Skeletal muscle satellite cell (primary cell): ENCODE results near the gene DIP2A.
"Not testable (repeated sequence)": the region's sequence is repeated elsewhere in the genome, so short reads cannot be mapped to it uniquely, and the experiment has no call there.

Source experiments
- H3K27me3 ChIP-seq: 2 replicates; pipeline ENCODE4 v1.7.0; 2013; ENCODE audit warnings: low read length; ENCODE audit not compliant: control insufficient read depth, insufficient read depth
- H3K36me3 ChIP-seq: 2 replicates; pipeline ENCODE4 v1.7.0; 2013; ENCODE audit warnings: mild to moderate bottlenecking, control low read depth, low read length; ENCODE audit not compliant: insufficient read depth
- H3K4me1 ChIP-seq: 2 replicates; pipeline ENCODE4 v1.7.0; 2013; ENCODE audit warnings: low read length; ENCODE audit not compliant: control insufficient read depth, insufficient read depth
- H3K4me2 ChIP-seq: 2 replicates; pipeline ENCODE4 v1.7.0; 2013; ENCODE audit warnings: mild to moderate bottlenecking, low read length
- H3K4me3 ChIP-seq: 2 replicates; pipeline ENCODE4 v1.7.0; 2013; ENCODE audit warnings: low read length
- H3K9ac ChIP-seq: 2 replicates; pipeline ENCODE4 v1.7.0; 2013; ENCODE audit warnings: mild to moderate bottlenecking, low read depth, low read length, moderate library complexity
- H3K9me3 ChIP-seq: replicated peaks from 2 replicates; pipeline ENCODE4 v1.7.0; 2013; ENCODE audit warnings: mild to moderate bottlenecking, control low read depth, low read length

DIP2A gene

DNA sequence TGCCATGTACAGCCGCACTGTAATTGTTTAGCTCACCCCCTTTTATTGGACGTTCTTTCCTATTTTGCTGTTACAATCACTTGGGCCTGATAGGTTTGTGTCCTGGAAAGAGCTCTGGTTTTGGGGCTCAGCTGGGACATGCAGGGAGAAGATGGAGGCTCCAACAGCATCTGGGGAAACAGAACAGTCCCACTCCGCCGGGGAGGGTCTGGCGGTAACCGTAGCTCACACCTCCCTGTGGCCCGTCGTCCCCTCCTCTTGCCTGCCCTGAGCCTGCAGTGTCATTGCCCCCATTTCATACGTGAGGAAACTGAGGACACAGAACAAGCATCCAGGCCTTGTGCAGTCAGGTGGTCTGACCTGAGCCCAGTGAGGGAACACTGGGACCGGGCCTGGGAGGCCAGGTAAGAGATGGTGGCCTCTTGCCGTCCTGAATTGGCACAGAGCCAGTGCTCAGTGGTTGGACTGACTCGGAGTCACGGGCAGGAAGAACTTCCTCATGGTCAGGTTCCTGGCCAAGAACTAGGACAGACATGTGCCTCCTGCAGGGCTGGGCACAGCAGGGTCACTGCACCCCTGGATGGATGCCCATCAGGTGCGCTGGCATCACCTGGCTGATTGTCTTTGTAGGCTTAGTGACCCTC is 104.4 kb downstream of the DIP2A start:
- Histone ChIP-seq H3K9ac (no peak overlapping the region), H3K27me3 (no peaks in the 10 kb centered on the region), H3K4me2 (no peak overlapping the region), H3K4me1 (no peaks in the 10 kb centered on the region), H3K36me3 (peaks cover 78% of the 10 kb centered on the region), H3K4me3 (no peak overlapping the region), H3K9me3 (no peaks in the 10 kb centered on the region)

DNA sequence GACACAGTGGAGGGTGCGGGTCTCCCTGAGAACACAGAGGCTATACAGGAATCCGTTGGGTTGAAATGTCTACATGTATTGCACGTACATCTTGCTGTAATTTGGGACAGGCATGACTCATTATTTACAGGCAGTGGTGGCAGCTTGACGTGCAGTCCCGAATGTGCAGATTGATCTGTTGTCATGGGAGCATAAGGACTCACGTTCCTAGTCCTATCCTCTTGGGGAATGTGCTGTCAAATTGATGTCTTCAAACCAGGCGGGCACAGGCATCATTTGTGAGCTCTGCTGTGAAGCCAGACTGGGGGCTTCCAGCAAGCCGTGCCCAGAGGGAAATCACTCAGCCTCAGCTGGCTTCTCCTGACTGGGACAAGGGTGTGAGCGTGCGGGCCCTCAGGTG is 105.7 kb downstream of the DIP2A start:
- Histone ChIP-seq H3K27me3 (no peaks in the 10 kb centered on the region), H3K4me2 (no peak overlapping the region), H3K36me3 (peaks cover 76% of the 10 kb centered on the region), H3K4me1 (no peaks in the 10 kb centered on the region), H3K4me3 (no peak overlapping the region), H3K9ac (no peak overlapping the region), H3K9me3 (no peaks in the 10 kb centered on the region)

DNA sequence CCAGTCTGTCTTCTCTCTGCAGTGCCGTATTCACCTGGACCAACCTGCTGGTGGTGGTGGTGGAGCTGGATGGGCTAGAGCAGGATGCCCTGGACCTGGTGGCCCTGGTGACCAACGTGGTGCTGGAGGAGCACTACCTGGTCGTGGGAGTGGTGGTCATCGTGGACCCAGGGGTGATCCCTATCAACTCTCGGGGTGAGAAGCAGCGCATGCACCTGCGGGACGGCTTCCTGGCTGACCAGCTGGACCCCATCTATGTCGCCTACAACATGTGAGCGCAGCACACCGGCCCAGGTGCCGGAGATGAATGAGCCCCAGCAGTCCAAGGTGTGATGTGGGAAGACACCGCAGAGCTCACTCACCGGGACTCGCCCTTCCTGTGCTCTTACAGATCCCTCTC is 108.7 kb downstream of the DIP2A start:
- H3K4me2 ChIP-seq: no peak overlapping the region
- peaks cover 74% of the 10 kb centered on the region for H3K36me3 ChIP-seq
- H3K4me3 ChIP-seq: no peak overlapping the region

DNA sequence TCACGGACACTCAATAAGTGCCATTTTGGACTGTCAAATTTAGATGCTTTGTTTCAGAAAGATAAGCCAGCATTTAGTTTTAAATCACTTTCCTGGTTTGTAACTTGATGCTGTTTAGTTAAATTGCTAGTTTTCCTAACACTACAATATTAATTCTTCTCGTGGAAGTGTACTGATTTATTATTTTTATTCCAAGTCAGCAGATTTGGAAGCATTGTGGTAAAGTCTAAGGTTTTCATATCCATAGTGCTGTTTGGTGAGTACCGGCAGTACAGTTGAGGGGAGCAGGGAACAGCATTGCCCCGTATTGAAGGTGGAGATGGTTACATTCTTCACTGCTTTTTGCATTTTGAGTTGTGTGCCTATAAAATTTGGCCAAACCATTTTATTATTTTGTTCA is 109.9 kb downstream of the DIP2A start:
- H3K4me1 ChIP-seq: no peaks in the 10 kb centered on the region
- no peaks in the 10 kb centered on the region for H3K9me3 ChIP-seq
- H3K4me3 ChIP-seq: no peak overlapping the region
- no peak overlapping the region for H3K9ac ChIP-seq
- H3K27me3 ChIP-seq: no peaks in the 10 kb centered on the region
- peaks cover 72% of the 10 kb centered on the region for H3K36me3 ChIP-seq
- H3K4me2 ChIP-seq: no peak overlapping the region

More for the DNA sequence above, 108.7 kb downstream of the DIP2A start:
- H3K27me3 ChIP-seq: no peaks in the 10 kb centered on the region
- H3K4me1 ChIP-seq: no peaks in the 10 kb centered on the region
- H3K9ac ChIP-seq: no peak overlapping the region
- no peaks in the 10 kb centered on the region for H3K9me3 ChIP-seq

DNA sequence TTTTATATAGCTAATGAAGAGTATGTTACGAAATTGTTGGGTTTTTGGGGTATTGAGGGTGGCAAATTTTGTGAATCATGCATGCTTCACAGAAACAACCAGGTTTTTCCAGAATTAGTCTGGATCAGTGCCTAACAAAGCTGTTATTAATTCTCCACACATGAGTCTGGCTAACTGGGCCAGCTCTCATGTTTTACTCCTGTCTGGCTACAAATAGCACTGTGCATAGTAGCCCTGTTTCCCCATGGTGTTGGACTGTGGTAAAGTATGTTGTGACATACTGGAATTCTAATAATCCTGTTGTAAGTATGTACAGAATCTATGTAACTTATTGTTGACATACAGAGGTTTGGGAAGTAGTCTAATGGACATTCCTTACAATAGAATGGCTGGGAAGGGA is 110.4 kb downstream of the DIP2A start:
- H3K4me2 ChIP-seq: no peak overlapping the region
- no peaks in the 10 kb centered on the region for H3K9me3 ChIP-seq
- H3K27me3 ChIP-seq: no peaks in the 10 kb centered on the region
- peaks cover 67% of the 10 kb centered on the region for H3K36me3 ChIP-seq
- no peak overlapping the region for H3K9ac ChIP-seq
- H3K4me1 ChIP-seq: no peaks in the 10 kb centered on the region
- no peak overlapping the region for H3K4me3 ChIP-seq

DNA sequence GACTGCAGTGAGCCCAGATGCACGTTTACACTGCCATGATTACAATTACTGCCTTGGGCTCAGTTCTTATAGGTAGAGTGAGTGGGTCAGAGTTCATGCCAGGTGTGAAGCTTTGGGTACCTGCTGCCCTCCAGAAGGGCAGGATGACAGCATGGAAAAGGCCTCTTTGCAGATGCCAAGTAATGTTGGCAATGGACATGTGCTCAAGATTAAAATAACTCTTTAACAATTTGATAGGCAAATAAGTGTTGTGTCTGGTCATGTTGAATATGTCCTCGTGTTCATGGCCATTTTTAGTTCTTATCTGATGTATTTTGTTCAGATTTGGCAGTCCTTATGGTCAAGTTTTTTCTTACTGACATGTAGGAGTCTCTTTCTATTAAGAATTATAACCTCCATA is 111.4 kb downstream of the DIP2A start:
- Histone ChIP-seq H3K27me3 (no peaks in the 10 kb centered on the region), H3K4me1 (no peaks in the 10 kb centered on the region), H3K4me2 (no peak overlapping the region), H3K4me3 (no peak overlapping the region), H3K9me3 (no peaks in the 10 kb centered on the region), H3K36me3 (peaks cover 58% of the 10 kb centered on the region), H3K9ac (no peak overlapping the region)

DNA sequence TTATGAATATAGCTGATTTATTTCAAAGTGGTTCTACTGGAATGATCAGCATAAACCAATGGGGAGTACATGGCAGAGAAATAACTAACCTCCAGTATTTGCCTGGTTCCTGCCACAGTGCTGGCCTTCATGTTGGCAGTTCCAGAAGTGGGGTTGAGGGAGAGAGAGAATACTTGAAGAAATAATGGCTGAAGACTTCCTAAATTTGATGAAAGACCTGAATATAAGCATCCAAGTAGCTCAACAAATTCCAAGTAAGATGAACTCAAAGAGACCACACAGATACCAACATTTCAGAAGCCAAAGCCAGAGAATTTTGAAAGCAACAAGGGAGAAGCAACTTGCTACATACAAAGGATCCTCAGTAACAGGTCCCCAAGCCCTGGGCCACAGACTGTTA is 111.9 kb downstream of the DIP2A start:
- H3K9ac ChIP-seq: no peak overlapping the region
- no peaks in the 10 kb centered on the region for H3K9me3 ChIP-seq
- peaks cover 56% of the 10 kb centered on the region for H3K36me3 ChIP-seq
- no peaks in the 10 kb centered on the region for H3K27me3 ChIP-seq
- H3K4me1 ChIP-seq: no peaks in the 10 kb centered on the region
- H3K4me2 ChIP-seq: no peak overlapping the region
- H3K4me3 ChIP-seq: no peak overlapping the region

DNA sequence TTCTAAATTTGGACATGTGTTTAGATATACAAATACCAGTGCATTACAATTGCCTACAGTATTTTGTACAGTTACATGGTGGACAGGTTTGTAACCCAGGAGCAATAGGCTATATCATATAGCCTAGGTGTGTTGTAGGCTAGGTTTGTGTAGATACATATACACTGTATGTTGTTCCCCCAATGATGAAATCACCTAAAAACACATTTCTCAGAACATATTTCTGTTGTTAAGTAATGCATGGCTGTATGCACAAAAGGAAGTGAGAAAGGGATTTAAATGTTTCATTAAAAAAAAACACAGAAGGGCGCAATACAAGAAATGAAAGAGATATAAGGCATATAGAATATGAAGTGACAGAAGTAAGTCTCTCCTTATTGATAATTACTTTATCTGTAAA is 114.2 kb downstream of the DIP2A start:
- H3K4me3 ChIP-seq: no peak overlapping the region
- no peaks in the 10 kb centered on the region for H3K9me3 ChIP-seq
- no peak overlapping the region for H3K4me2 ChIP-seq
- no peaks in the 10 kb centered on the region for H3K27me3 ChIP-seq
- H3K4me1 ChIP-seq: no peaks in the 10 kb centered on the region
- peaks cover 33% of the 10 kb centered on the region for H3K36me3 ChIP-seq
- no peak overlapping the region for H3K9ac ChIP-seq

DNA sequence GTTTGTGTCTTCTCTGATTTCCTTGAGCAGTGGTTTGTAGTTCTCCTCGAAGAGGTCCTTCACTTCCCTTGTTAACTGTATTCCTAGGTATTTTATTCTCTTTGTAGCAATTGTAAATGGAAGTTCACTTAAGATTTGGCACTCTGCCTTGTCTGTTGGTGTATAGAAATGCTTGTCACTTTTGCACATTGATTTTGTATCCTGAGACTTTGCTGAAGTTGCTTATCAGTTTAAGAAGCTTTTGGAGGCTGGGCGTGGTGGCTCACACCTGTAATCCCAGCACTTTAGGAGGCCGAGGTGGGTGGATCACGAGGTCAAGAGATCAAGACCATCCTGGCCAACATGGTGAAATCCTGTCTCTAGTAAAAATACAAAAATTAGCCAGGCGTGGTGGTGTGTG is 119.1 kb downstream of the DIP2A start:
- not testable (repeated sequence) for H3K4me3 ChIP-seq, H3K9ac ChIP-seq, H3K27me3 ChIP-seq, H3K4me1 ChIP-seq, H3K4me2 ChIP-seq
- Histone ChIP-seq H3K9me3 (peaks cover 14% of the 10 kb centered on the region), H3K36me3 (peaks cover 26% of the 10 kb centered on the region)

DNA sequence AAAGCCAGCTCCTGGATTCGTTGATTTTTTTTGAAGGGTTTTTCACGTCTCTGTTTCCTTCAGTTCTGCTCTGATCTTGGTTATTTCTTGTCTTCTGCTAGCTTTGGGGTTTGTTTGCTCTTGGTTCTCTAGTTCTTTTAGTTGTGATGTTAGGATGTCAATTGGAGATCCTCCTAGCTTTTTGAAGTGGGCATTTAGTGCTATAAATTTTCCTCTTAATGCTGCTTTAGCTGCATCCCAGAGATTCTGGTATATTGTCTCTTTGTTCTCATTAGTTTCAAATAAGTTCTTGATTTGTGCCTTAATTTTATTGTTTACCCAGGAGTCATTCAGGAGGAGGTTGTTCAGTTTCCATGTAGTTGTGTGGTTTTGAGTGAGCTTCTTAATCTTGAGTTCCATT is 120.7 kb downstream of the DIP2A start:
- H3K4me1 ChIP-seq, H3K27me3 ChIP-seq, H3K9ac ChIP-seq, H3K4me3 ChIP-seq, H3K4me2 ChIP-seq: not testable (repeated sequence)
- peaks cover 24% of the 10 kb centered on the region for H3K36me3 ChIP-seq
- H3K9me3 ChIP-seq: peaks cover 21% of the 10 kb centered on the region

DNA sequence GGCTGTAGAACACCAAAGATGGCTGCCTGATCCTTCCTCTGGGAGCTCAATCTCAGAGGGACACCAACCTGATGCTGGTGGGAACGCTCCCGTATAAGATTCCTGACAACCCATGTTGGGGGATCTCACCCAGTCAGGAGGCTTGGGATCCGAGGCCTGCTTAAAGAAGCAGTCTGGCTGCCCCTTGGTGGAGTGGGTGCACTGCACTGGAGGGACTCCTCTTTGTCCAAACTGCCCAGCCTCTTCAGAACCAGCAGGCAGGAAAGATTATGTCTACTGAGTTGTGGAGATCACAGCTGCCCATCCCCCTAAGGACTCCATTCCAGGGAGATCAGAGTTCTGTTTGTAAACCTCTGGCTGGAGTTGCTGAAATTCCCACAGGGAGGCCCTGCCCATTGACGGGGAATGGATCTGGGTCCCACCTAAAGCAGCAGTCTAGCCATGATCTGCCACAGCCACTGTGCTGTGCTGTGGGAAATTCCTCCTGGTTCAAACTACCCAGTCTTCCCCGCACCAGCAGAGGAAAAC is 123.2 kb downstream of the DIP2A start:
- H3K9me3 ChIP-seq: peaks cover 30% of the 10 kb centered on the region
- H3K36me3 ChIP-seq: peaks cover 24% of the 10 kb centered on the region
- H3K4me1 ChIP-seq: no peaks in the 10 kb centered on the region
- no peak overlapping the region for H3K9ac ChIP-seq
- H3K4me2 ChIP-seq: no peak overlapping the region
- H3K27me3 ChIP-seq: no peaks in the 10 kb centered on the region
- H3K4me3 ChIP-seq: no peak overlapping the region

DNA sequence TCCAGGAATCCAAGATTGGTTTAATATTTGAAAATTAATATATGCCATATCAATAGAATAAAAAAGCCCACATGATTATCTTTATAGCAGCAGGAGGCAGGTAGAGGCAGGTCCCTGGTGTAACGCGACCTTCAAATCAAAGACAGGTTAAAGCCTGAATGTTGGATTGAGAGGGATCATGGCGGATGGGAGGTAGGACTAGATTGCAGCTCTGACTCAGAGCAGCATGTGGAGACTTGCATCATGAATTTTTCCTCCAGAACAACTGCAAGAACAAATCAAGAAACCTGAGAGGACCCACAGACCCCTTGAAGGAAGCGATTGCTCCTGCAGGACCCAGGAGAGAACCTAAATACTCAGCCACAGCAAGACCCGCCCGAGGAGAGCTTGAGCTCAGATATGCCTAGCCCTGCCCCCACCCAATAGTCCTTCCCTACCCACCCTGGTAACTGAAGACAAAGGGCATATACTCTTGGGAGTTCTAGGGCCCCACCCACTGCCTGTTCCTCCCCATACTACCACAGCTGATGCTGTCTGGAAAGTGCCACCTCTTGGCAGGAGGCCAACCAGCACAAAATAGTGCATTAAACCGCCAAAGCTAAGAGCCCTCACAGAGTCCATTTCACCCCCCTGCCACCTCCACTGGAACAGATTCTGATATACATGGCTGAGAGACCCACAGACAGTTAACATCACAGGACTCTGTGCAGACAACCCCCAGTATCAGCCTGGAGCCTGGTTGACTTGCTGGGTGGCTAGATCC is 126.7 kb downstream of the DIP2A start:
- Histone ChIP-seq H3K4me2 (no peak overlapping the region), H3K36me3 (peaks cover 24% of the 10 kb centered on the region), H3K9me3 (peaks cover 29% of the 10 kb centered on the region), H3K4me3 (no peak overlapping the region), H3K27me3 (no peaks in the 10 kb centered on the region), H3K4me1 (no peaks in the 10 kb centered on the region), H3K9ac (no peak overlapping the region)
